ENCODE results near the gene NR2C2.

DNA sequence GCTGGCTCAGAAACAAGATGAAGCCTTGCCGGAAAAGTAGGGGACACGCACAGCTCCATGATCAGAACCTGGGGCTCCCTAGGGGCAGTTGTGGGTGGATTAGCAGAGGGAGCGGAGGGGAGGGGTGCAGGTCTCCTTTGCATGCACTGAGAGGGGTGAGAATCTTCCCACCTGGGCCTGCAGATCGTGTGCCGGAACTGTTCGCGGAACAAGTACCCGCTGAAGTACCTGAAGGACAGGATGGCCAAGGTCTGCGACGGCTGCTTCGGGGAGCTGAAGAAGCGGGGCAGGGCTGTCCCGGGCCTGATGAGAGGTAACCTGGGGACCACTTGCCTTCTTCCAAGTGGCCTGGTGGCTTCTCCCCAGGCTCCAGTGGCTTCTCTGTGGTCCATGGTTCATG lies 24.5 kb upstream of the NR2C2 start:
- no peak for TF ChIP-seq CTCF (IDR thresholded peaks at IDR 0.05)
- no peak for TF ChIP-seq POLR2A (IDR thresholded peaks at IDR 0.05)
